Stimulated activated naive CD8-positive, alpha-beta T cell treated with anti-CD3 and anti-CD28 coated beads, Interleukin-15, Interleukin-2, amounts not matched to agents 100 ng/mL and 50 ng/mL, for 24 hours (primary cell): ENCODE results near the gene PIBF1.
"Not testable (repeated sequence)": the region's sequence is repeated elsewhere in the genome, so short reads cannot be mapped to it uniquely, and the experiment has no call there.

Source experiments
- H3K27ac Mint-ChIP-seq: one replicate; pipeline ENCODE4 v1.8.0; 2021; ENCODE audit warnings: mild to moderate bottlenecking, mixed read lengths
- H3K27me3 Mint-ChIP-seq: one replicate; pipeline ENCODE4 v1.8.0; 2021; ENCODE audit warnings: mixed read lengths
- H3K36me3 Mint-ChIP-seq: one replicate; pipeline ENCODE4 v1.8.0; 2021; ENCODE audit warnings: low read depth, mixed read lengths
- H3K4me1 Mint-ChIP-seq: one replicate; pipeline ENCODE4 v1.8.0; 2021; ENCODE audit warnings: low read depth, mixed read lengths
- H3K4me3 Mint-ChIP-seq: one replicate; pipeline ENCODE4 v1.8.0; 2021; ENCODE audit warnings: mild to moderate bottlenecking, mixed read lengths
- H3K9me3 Mint-ChIP-seq: one replicate; pipeline ENCODE4 v1.8.0; 2021; ENCODE audit warnings: mixed read lengths

The PIBF1 gene

GRCh38 chr13:72920097-72920496 lies 138.2 kb downstream of the PIBF1 start:
- Mint-ChIP-seq H3K4me1 (peaks cover 4% of the 10 kb centered on the region), H3K36me3 (peaks cover 50% of the 10 kb centered on the region), H3K27ac (no peak overlapping the region), H3K9me3 (no peaks in the 10 kb centered on the region), H3K27me3 (no peaks in the 10 kb centered on the region), H3K4me3 (no peak overlapping the region)

GRCh38 chr13:72931311-72931710 lies 149.4 kb downstream of the PIBF1 start:
- H3K4me1 Mint-ChIP-seq, result no peaks in the 10 kb centered on the region
- H3K4me3 Mint-ChIP-seq, result no peak overlapping the region
- no peaks in the 10 kb centered on the region for H3K9me3 Mint-ChIP-seq
- no peaks in the 10 kb centered on the region for H3K27me3 Mint-ChIP-seq
- peaks cover 69% of the 10 kb centered on the region for H3K36me3 Mint-ChIP-seq
- no peak overlapping the region for H3K27ac Mint-ChIP-seq

GRCh38 chr13:72932250-72932649 lies 150.3 kb downstream of the PIBF1 start:
- Mint-ChIP-seq H3K27me3 (no peaks in the 10 kb centered on the region), H3K9me3 (no peaks in the 10 kb centered on the region), H3K36me3 (peaks cover 65% of the 10 kb centered on the region), H3K27ac (no peak overlapping the region), H3K4me3 (no peak overlapping the region), H3K4me1 (no peaks in the 10 kb centered on the region)

GRCh38 chr13:72946267-72946666 lies 164.3 kb downstream of the PIBF1 start:
- not testable (repeated sequence) for H3K27me3 Mint-ChIP-seq, H3K4me3 Mint-ChIP-seq, H3K27ac Mint-ChIP-seq, H3K9me3 Mint-ChIP-seq, H3K4me1 Mint-ChIP-seq
- H3K36me3 Mint-ChIP-seq, result peaks cover 76% of the 10 kb centered on the region

- H3K4me3 Mint-ChIP-seq, result no peak overlapping the region
- H3K4me1 Mint-ChIP-seq, result no peaks in the 10 kb centered on the region
- no peaks in the 10 kb centered on the region for H3K27me3 Mint-ChIP-seq
- H3K27ac Mint-ChIP-seq, result no peak overlapping the region
- peaks cover 69% of the 10 kb centered on the region for H3K36me3 Mint-ChIP-seq
- H3K9me3 Mint-ChIP-seq, result peaks cover 12% of the 10 kb centered on the region
These were observed 170.7 kb downstream of the PIBF1 start for GRCh38 chr13:72952529-72953141.

GRCh38 chr13:72953391-72953965 lies 171.5 kb downstream of the PIBF1 start:
- no peaks in the 10 kb centered on the region for H3K4me1 Mint-ChIP-seq
- no peak overlapping the region for H3K4me3 Mint-ChIP-seq
- H3K27ac Mint-ChIP-seq, result no peak overlapping the region
- no peaks in the 10 kb centered on the region for H3K27me3 Mint-ChIP-seq
- peaks cover 7% of the 10 kb centered on the region for H3K9me3 Mint-ChIP-seq
- H3K36me3 Mint-ChIP-seq, result peaks cover 63% of the 10 kb centered on the region

GRCh38 chr13:72959643-72960042 lies 177.7 kb downstream of the PIBF1 start:
- Mint-ChIP-seq H3K4me3 (no peak overlapping the region), H3K9me3 (peaks cover 6% of the 10 kb centered on the region), H3K27me3 (no peaks in the 10 kb centered on the region), H3K36me3 (peaks cover 47% of the 10 kb centered on the region), H3K27ac (no peak overlapping the region), H3K4me1 (peaks cover 6% of the 10 kb centered on the region)

- H3K27me3 Mint-ChIP-seq, result no peaks in the 10 kb centered on the region
- H3K36me3 Mint-ChIP-seq, result peaks cover 44% of the 10 kb centered on the region
- no peak overlapping the region for H3K4me3 Mint-ChIP-seq
- no peak overlapping the region for H3K27ac Mint-ChIP-seq
- H3K9me3 Mint-ChIP-seq, result peaks cover 6% of the 10 kb centered on the region
- peaks cover 6% of the 10 kb centered on the region for H3K4me1 Mint-ChIP-seq
These were observed 178.2 kb downstream of the PIBF1 start for GRCh38 chr13:72960114-72960513.

GRCh38 chr13:72960541-72960940 lies 178.6 kb downstream of the PIBF1 start:
- H3K36me3 Mint-ChIP-seq, result peaks cover 43% of the 10 kb centered on the region
- H3K4me1 Mint-ChIP-seq, result peaks cover 6% of the 10 kb centered on the region
- H3K4me3 Mint-ChIP-seq, result no peak overlapping the region
- no peak overlapping the region for H3K27ac Mint-ChIP-seq
- no peaks in the 10 kb centered on the region for H3K27me3 Mint-ChIP-seq
- H3K9me3 Mint-ChIP-seq, result peaks cover 6% of the 10 kb centered on the region

GRCh38 chr13:72963762-72964161 lies 181.8 kb downstream of the PIBF1 start:
- Mint-ChIP-seq H3K36me3 (peaks cover 21% of the 10 kb centered on the region), H3K9me3 (no peaks in the 10 kb centered on the region), H3K27me3 (no peaks in the 10 kb centered on the region), H3K4me1 (peaks cover 6% of the 10 kb centered on the region), H3K4me3 (no peak overlapping the region), H3K27ac (no peak overlapping the region)

GRCh38 chr13:72970301-72970880 lies 188.5 kb downstream of the PIBF1 start:
- Mint-ChIP-seq H3K9me3 (no peaks in the 10 kb centered on the region), H3K27me3 (no peaks in the 10 kb centered on the region), H3K36me3 (peaks cover 29% of the 10 kb centered on the region), H3K4me1 (no peaks in the 10 kb centered on the region), H3K4me3 (no peak overlapping the region), H3K27ac (no peak overlapping the region)

- Mint-ChIP-seq H3K27ac (no peak overlapping the region), H3K27me3 (no peaks in the 10 kb centered on the region), H3K9me3 (no peaks in the 10 kb centered on the region), H3K4me3 (no peak overlapping the region), H3K36me3 (peaks cover 29% of the 10 kb centered on the region), H3K4me1 (no peaks in the 10 kb centered on the region)
These were observed 189.0 kb downstream of the PIBF1 start for GRCh38 chr13:72970956-72971355.

- no peak overlapping the region for H3K27ac Mint-ChIP-seq
- no peak overlapping the region for H3K4me3 Mint-ChIP-seq
These were observed 191.3 kb downstream of the PIBF1 start for GRCh38 chr13:72973234-72973633.

GRCh38 chr13:72983085-72983768 lies 201.3 kb downstream of the PIBF1 start:
- Mint-ChIP-seq H3K36me3 (peaks cover 17% of the 10 kb centered on the region), H3K27ac (no peak overlapping the region)

More at GRCh38 chr13:72973234-72973633, 191.3 kb downstream of the PIBF1 start:
- Mint-ChIP-seq H3K36me3 (peaks cover 40% of the 10 kb centered on the region), H3K27me3 (no peaks in the 10 kb centered on the region), H3K4me1 (peaks cover 4% of the 10 kb centered on the region), H3K9me3 (no peaks in the 10 kb centered on the region)

GRCh38 chr13:72985610-72986009 lies 203.7 kb downstream of the PIBF1 start:
- Mint-ChIP-seq H3K9me3 (no peaks in the 10 kb centered on the region), H3K27me3 (no peaks in the 10 kb centered on the region), H3K4me1 (no peaks in the 10 kb centered on the region), H3K4me3 (no peak overlapping the region), H3K36me3 (peaks cover 12% of the 10 kb centered on the region), H3K27ac (no peak overlapping the region)

More at GRCh38 chr13:72983085-72983768, 201.3 kb downstream of the PIBF1 start:
- H3K4me3 Mint-ChIP-seq, result no peak overlapping the region
- no peaks in the 10 kb centered on the region for H3K4me1 Mint-ChIP-seq
- H3K27me3 Mint-ChIP-seq, result no peaks in the 10 kb centered on the region
- H3K9me3 Mint-ChIP-seq, result no peaks in the 10 kb centered on the region
